Measurements from ENCODE around the gene AUP1. TPM values are rescaled to one million over a fixed set of nuclear protein-coding genes. Genes with fewer than 3 reads are reported as not detected.

Gene AUP1
- total RNA-seq, 1 experiment from 2014 or later, result 105 TPM

DNA sequence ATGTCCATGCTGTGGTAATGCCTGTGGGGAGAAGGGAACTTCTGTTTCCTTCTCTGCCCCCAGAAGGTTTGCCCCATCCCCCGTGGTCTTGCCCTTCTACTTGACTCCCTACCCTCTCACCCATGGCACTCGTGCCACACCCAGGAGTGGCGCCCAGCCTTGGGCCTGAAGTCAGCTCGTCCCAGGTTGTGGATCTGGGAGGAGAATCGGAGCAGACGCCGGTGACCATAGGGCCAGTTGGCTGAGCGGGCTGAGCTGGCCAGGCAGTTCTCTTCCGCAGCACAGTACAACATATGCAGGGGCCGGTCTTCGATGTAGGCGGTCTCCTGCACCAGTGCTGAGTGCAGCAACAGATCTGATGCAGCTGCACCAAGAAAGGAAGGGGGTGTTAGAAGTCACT, 4.9 kb upstream of the AUP1 start:
- DNase-seq, result no peak
- Histone ChIP-seq H3K36me3 (replicated peaks; ENCODE audit: control insufficient read depth, insufficient read depth, low read length) (peaks cover 6% of the 10 kb centered on the region), H3K27me3 (ENCODE audit: control insufficient read depth, insufficient read depth, low read length) (peaks cover 5% of the 10 kb centered on the region; the same call in 1 of the 2 replicates), H3K4me3 (ENCODE audit: insufficient read depth, low read depth, low read length) (no peak overlapping the region)

DNA sequence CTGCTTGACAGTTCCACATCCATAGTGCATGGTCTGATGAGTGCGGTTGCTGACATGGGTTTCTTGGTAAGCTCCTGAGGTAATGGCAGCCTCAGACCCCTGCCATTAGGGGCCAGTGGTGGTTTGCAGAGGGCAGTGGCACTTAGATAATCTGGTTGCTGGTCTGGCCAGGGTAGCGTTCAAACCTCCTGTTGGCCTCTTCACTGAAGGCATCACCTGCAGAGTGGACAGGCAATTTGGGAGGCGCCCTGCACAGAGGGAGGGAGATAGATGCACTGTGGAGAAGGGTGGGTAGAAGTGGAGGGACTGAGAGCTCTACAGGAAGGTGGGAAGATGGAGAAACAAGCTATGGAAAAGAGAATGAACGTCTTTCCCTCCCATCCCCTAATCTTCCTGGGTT, 4.0 kb upstream of the AUP1 start:
- Histone ChIP-seq H3K4me3 (ENCODE audit: insufficient read depth, low read depth, low read length) (no peak overlapping the region), H3K27me3 (ENCODE audit: control insufficient read depth, insufficient read depth, low read length) (peaks cover 5% of the 10 kb centered on the region; the same call in 1 of the 2 replicates), H3K36me3 (replicated peaks; ENCODE audit: control insufficient read depth, insufficient read depth, low read length) (peaks cover 6% of the 10 kb centered on the region)
- no peak for DNase-seq

DNA sequence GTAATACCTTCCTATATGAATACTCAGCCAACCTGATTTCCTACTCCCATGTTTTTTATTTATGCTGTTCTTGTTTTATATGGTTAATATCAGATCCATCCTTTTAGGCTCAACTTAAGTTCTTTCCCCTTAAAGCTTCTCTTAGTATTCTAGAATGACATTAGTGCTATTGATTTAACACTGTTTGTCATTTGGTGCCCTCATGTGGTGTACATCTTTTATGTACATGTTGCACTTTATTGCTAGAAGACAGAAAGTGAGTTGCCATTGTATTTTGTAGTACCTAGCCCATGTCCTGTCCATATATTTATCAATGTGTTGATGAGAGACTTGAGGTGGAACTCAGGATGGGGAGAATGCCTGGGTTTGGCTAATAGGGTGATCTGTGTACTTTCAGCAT, 2.7 kb upstream of the AUP1 start:
- peaks cover 5% of the 10 kb centered on the region; the same call in 1 of the 2 replicates for H3K27me3 ChIP-seq (ENCODE audit: control insufficient read depth, insufficient read depth, low read length)
- H3K4me3 ChIP-seq (ENCODE audit: insufficient read depth, low read depth, low read length), result no peak overlapping the region
- no peak for DNase-seq

DNA sequence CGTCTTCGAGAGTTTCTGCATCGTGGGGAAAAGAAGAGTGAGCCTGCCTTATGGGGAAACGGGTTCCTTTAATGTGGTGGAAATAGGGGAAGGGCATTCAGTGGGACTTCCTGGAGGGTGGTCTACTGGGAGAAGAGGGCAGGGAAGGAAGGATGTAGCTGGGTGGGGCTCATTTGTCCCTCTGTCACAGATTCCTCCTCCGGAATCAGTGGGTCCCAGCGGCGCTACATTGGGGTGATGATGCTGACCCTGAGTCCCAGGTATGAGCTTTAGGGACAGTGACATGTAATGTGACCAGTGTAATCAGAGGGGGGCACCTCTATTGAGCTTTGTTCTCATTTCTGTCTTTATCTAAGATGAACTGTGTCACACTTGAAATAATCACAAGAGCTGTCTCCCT, 2.2 kb upstream of the AUP1 start:
- Histone ChIP-seq H3K27me3 (ENCODE audit: control insufficient read depth, insufficient read depth, low read length) (peaks cover 5% of the 10 kb centered on the region; the same call in 1 of the 2 replicates), H3K4me3 (ENCODE audit: insufficient read depth, low read depth, low read length) (no peak overlapping the region), H3K36me3 (replicated peaks; ENCODE audit: control insufficient read depth, insufficient read depth, low read length) (peaks cover 20% of the 10 kb centered on the region)
- DNase-seq, result no peak

More for the DNA sequence above, 2.7 kb upstream of the AUP1 start:
- peaks cover 14% of the 10 kb centered on the region for H3K36me3 ChIP-seq (replicated peaks; ENCODE audit: control insufficient read depth, insufficient read depth, low read length)

DNA sequence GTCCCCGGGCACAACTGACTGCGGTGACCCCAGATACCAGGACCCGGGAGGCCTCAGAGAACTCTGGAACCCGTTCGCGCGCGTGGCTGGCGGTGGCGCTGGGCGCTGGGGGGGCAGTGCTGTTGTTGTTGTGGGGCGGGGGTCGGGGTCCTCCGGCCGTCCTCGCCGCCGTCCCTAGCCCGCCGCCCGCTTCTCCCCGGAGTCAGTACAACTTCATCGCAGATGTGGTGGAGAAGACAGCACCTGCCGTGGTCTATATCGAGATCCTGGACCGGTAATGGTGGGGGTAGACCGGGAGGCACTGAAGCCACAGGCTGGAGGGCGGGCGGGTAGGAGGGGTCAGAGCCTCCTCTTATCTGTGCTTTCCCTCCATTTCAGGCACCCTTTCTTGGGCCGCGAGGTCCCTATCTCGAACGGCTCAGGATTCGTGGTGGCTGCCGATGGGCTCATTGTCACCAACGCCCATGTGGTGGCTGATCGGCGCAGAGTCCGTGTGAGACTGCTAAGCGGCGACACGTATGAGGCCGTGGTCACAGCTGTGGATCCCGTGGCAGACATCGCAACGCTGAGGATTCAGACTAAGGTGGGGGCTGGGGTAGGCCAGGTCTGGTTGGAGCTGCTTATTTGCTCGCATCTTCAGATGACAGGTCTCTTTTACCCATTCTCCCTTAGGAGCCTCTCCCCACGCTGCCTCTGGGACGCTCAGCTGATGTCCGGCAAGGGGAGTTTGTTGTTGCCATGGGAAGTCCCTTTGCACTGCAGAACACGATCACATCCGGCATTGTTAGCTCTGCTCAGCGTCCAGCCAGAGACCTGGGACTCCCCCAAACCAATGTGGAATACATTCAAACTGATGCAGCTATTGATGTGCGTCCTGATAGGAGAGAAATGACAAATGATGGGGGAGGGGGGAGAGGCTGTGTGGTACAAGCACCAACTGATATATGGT, 1.0 kb upstream of the AUP1 start:
- Histone ChIP-seq H3K36me3 (replicated peaks; ENCODE audit: control insufficient read depth, insufficient read depth, low read length) (peaks cover 24% of the 10 kb centered on the region), H3K4me3 (ENCODE audit: insufficient read depth, low read depth, low read length) (peak overlapping the region; percentile 99), H3K27me3 (ENCODE audit: control insufficient read depth, insufficient read depth, low read length) (peaks cover 5% of the 10 kb centered on the region; the same call in 1 of the 2 replicates)
- peak; percentile 86 for DNase-seq

DNA sequence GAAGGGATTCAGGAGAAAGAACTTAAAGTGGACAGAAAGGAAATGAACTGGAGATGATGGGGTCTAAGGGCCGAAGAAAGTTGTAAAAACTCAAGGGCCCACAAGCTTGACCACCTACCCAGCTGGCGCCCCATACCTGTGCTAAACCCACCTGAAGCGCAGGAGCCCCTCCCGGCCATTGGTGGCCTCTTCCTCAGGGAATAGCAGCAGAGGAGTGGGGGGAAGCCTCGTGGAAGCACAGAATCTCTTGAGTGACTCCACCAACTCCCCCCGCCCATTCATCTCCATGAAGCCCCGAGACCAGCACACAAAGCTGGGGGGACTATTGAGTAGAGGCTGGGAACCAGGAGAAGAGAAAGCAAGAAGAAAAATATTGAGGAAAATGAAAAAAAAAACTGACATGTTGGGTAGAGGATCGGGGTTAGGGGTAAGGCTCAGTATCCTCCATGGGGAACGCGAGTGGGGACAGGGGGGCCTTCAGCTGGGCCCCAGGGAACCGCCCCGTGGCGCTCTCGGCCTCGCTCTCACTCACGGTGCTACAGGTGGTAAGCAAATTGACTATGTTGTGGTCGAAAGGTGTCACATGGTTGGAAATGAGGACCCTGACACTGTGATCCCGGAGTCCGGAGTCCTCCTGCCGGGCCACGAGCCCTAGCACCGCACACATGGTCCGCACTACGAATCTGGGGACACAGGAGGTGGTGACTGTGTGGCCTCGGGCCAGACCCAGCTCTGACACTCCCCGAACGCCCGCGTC, 728 bp downstream of the AUP1 start:
- peaks cover 5% of the 10 kb centered on the region; the same call in 1 of the 2 replicates for H3K27me3 ChIP-seq (ENCODE audit: control insufficient read depth, insufficient read depth, low read length)
- peaks cover 24% of the 10 kb centered on the region for H3K36me3 ChIP-seq (replicated peaks; ENCODE audit: control insufficient read depth, insufficient read depth, low read length)
- DNase-seq, result no peak
- H3K4me3 ChIP-seq (ENCODE audit: insufficient read depth, low read depth, low read length), result peak overlapping the region; percentile 99

DNA sequence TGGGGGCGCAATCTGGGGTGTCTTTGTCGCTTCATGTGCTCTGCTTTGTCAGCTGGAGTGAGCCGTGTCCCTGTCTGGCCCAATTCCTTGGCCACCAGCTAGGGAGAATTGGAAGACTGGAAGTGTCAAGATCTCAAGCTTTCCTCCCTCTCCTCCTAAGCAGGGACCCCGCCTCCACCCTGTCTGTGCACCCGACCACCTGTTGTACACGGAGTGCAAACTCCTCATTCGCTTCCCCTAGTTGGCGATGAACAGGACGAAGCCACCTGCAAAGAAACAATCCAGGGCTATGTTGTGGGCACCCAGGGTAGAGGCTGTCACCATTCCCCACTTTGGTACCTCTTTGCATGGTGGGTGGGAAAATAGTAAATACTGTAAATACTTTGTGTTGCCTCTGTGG, 1.8 kb downstream of the AUP1 start:
- DNase-seq, result no peak
- Histone ChIP-seq H3K4me3 (ENCODE audit: insufficient read depth, low read depth, low read length) (no peak overlapping the region), H3K36me3 (replicated peaks; ENCODE audit: control insufficient read depth, insufficient read depth, low read length) (peaks cover 23% of the 10 kb centered on the region), H3K27me3 (ENCODE audit: control insufficient read depth, insufficient read depth, low read length) (peaks cover 9% of the 10 kb centered on the region; the same call in 1 of the 2 replicates)

DNA sequence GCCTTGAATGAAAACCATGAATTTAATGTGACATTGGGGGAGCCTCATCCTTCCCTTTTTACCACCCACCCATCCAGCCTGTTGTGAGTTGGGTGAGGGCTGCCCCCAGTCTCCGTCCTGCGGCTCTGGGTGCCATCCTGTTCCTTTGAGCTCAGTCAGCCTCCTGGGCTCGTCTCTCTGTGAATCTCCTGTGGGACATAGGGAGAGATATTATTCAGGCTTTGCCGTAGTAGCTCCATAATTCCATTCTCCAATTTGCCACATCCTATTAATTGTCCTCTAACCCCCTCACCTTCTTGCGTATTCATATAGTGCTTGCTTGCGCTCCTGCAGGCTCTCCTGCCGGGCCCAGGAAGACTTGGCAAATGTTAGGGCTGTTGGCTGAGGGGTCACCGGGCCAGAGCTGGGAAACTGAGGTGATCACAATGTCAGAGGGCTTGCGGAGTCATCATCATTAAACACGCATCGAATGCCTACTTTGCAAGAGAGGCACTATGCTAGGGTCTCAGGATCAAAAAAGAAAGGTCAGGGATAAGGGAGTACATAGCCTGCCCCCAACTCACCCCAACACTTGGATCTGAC, 2.8 kb downstream of the AUP1 start:
- H3K36me3 ChIP-seq (replicated peaks; ENCODE audit: control insufficient read depth, insufficient read depth, low read length), result peaks cover 18% of the 10 kb centered on the region
- H3K27me3 ChIP-seq (ENCODE audit: control insufficient read depth, insufficient read depth, low read length), result peaks cover 18% of the 10 kb centered on the region
- H3K4me3 ChIP-seq (ENCODE audit: insufficient read depth, low read depth, low read length), result no peak overlapping the region
- peak; percentile 26 for DNase-seq

DNA sequence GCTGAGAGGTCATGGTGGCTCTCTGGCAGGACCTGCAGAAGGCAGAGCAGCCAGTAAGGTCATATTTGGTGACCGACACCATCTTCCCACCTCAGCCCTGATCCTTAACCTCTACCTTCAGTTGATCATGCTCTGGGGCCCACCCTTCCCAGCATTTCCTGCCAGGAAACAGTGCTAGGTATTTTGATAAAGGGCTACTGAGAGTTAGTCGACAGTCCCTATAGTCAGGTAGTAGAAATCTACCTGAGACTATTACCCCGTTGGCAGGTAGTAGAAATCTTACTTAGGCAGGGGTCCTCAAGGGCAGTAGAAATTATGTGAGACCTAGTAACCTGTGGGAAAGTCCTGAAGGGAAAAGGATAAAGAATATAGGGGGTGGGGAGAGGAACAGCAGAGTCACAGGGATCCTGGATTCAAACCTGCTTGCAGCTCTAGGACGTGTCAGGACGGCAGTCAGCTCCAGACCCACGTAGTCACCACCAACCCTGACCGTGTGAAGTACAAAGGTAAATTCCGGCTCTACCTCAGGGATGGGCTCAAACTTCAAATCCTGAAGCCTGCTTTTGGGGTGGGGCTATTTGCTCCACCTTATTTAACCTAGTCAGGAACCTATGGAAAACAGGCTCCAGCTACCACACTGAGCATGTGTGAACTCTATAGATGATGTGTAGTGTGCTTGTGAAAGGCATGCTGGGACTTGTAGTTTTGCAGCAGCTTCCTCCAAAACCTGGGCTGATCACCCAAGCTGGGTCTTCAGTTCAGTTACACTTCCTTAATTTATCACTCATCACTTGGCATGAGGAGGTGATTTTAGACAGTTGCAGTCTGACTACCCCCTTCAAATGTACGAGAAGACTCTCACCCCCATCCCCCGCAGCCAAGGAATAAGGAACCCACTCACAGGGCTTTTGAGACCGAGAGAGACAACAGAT, 3.5 kb downstream of the AUP1 start, which contains the start of gene DQX1:
Gene DQX1, minus strand, starts transcription at position 515 of the 932 bp plus-strand sequence. Its CDS starts 502 bp downstream, at position 13.
- H3K27me3 ChIP-seq (ENCODE audit: control insufficient read depth, insufficient read depth, low read length), result peaks cover 23% of the 10 kb centered on the region
- no peak within 1 kb of the TSS for H3K4me3 ChIP-seq (ENCODE audit: insufficient read depth, low read depth, low read length)
- peaks cover 17% of the 10 kb centered on the region for H3K36me3 ChIP-seq (replicated peaks; ENCODE audit: control insufficient read depth, insufficient read depth, low read length)
- DNase-seq, result peak; percentile 75

DNA sequence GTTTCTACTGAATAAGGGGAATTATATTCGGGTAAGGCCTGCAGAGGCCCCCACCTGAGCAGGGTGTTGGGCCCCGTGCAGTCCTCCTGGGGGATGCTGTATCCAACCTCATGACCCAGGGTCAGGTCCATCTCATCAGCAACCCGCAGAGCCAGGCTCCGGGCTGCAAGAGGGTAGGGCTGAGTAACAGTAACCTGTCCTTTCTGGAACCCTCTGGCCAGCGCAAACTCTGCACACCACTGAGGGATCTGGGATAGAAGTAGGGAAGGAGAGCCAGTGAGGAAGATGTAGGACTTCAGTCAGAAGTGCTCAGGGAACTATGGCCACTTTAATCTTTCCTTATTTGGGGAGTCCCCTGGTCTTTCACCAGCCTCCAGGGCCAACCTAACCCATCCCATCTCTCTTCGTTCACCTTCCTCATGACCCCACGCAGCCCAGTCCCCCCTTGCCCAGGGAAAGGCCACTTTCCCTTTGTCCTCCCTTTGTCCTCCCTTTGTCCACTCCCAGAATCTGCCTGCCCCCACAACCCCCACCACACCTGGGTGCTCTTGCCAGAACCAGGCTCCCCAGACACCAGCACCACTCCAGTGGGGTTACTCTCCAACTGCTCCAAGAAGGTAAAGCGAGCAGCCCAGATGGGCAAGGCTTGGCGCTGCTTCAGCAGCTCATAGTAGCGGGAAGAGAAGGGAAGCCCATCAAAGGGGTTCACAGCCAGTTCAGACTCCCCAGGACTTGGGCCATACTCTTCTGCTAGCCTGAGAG, 4.4 kb downstream of the AUP1 start:
- Histone ChIP-seq H3K27me3 (ENCODE audit: control insufficient read depth, insufficient read depth, low read length) (peaks cover 23% of the 10 kb centered on the region), H3K4me3 (ENCODE audit: insufficient read depth, low read depth, low read length) (no peak overlapping the region), H3K36me3 (replicated peaks; ENCODE audit: control insufficient read depth, insufficient read depth, low read length) (peaks cover 17% of the 10 kb centered on the region)
- DNase-seq, result peak; percentile 15

DNA sequence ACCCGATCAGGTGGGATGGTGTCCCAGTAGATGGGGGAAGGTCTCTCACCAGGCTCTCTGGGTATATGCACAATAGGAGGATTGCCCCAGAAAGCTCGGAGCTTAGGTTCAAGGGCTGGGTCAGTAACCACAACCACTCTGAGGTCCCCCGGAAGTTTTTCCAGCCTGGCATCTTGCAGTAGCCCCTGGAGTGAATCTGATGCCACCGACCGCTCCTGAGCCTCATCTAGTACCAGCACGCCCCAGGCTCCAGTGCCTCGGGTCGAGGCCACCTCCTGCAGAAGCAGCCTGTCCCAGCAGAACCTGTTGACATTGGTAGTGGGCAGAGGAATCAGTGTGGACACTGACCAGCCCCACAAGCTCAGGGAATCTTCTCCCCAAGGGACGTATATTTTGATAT, 5.5 kb downstream of the AUP1 start:
- peaks cover 17% of the 10 kb centered on the region for H3K36me3 ChIP-seq (replicated peaks; ENCODE audit: control insufficient read depth, insufficient read depth, low read length)
- no peak overlapping the region for H3K4me3 ChIP-seq (ENCODE audit: insufficient read depth, low read depth, low read length)
- peak; percentile 22 for DNase-seq
- H3K27me3 ChIP-seq (ENCODE audit: control insufficient read depth, insufficient read depth, low read length), result peaks cover 34% of the 10 kb centered on the region

DNA sequence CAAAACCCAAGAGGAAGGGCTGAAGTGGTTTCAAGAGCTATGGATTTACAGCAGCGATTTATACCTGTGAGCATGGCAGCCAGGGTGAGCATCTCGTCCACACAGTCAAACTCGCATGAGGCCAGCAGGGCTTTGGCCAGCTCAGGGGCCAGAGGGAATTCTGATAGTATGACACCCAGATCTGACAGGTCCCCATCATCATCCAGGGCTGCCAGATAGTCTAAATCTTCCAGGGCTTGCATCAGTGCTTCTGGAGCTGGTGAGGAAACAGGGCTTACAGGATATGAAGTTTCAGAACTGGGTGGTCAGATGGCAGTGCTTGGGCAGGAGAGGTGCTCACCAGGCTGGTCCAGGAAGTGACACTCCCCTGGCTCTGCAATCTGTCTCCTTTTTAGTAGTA, 7.0 kb downstream of the AUP1 start:
- peaks cover 49% of the 10 kb centered on the region for H3K27me3 ChIP-seq (ENCODE audit: control insufficient read depth, insufficient read depth, low read length)
- DNase-seq, result peak; percentile 14
- H3K36me3 ChIP-seq (replicated peaks; ENCODE audit: control insufficient read depth, insufficient read depth, low read length), result peaks cover 11% of the 10 kb centered on the region
- H3K4me3 ChIP-seq (ENCODE audit: insufficient read depth, low read depth, low read length), result no peak overlapping the region

DNA sequence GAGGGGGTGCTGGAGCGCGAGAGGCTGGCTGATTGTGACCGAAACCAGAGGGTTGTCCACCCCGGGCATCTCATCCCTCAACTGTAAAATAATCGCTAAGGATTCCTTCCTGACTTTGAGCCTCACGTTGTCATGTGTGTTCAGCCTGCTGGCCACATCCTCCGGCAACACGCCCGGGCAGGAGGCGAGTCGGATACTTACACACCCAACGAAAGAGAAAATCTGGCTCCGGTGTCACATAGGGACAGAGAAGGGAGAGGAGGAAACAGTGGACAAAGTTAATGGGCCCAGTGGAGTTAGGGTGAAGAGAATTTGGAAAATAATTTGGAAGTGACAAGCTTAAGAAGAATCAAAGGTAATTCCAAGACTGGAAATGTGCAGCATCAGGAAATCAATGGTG, 12.9 kb downstream of the AUP1 start:
- no peak for DNase-seq
- H3K27me3 ChIP-seq (ENCODE audit: control insufficient read depth, insufficient read depth, low read length), result peaks cover 91% of the 10 kb centered on the region
- no peaks in the 10 kb centered on the region for H3K36me3 ChIP-seq (replicated peaks; ENCODE audit: control insufficient read depth, insufficient read depth, low read length)
- H3K4me3 ChIP-seq (ENCODE audit: insufficient read depth, low read depth, low read length), result no peak overlapping the region
